GM18951 (cell line): ENCODE results near the gene TGDS.

Experiments used
- POLR2A ChIP-seq: IDR thresholded peaks from 4 replicates; pipeline ENCODE4 v1.6.1; 2011; ENCODE audit warnings: mild to moderate bottlenecking; ENCODE audit not compliant: insufficient read length, insufficient read depth; ENCODE audit errors: extremely low read depth
- in situ Hi-C: fragments of 300-500 bp; cut with MboI; formaldehyde crosslinking; loops from one replicate; pipeline ENCODE4 v1.12.0; 2022; ENCODE audit warnings: low sequenced_read_pairs, mixed read lengths, inconsistent platforms; ENCODE audit not compliant: unreplicated experiment

The TGDS gene

GRCh38 chr13:94588541-94588940 lies 7.4 kb downstream of the TGDS start:
- no peak for TF ChIP-seq POLR2A
- in situ Hi-C loops: no loop called here

GRCh38 chr13:94586371-94586770 lies 9.6 kb downstream of the TGDS start:
- TF ChIP-seq POLR2A: no peak
- in situ Hi-C loops: no loop called here

- no peak for TF ChIP-seq POLR2A
- in situ Hi-C loops: no loop called here
These were observed 10.3 kb downstream of the TGDS start for GRCh38 chr13:94585543-94586101.

- in situ Hi-C loops: no loop called here
- no peak for TF ChIP-seq POLR2A
These were observed 12.0 kb downstream of the TGDS start for GRCh38 chr13:94583926-94584325.

- in situ Hi-C loops: no loop called here
- TF ChIP-seq POLR2A: no peak
These were observed 16.9 kb downstream of the TGDS start for GRCh38 chr13:94579063-94579462.

- in situ Hi-C loops: no loop called here
- no peak for TF ChIP-seq POLR2A
These were observed 26.3 kb downstream of the TGDS start for GRCh38 chr13:94569615-94570014.

GRCh38 chr13:94568443-94568842 lies 27.5 kb downstream of the TGDS start:
- no peak for TF ChIP-seq POLR2A
- in situ Hi-C loops: no loop called here

GRCh38 chr13:94567581-94567980 lies 28.4 kb downstream of the TGDS start:
- no peak for TF ChIP-seq POLR2A
- in situ Hi-C loops: no loop called here

- in situ Hi-C loops: no loop called here
- no peak for TF ChIP-seq POLR2A
These were observed 34.8 kb downstream of the TGDS start for GRCh38 chr13:94561126-94561525.

GRCh38 chr13:94560116-94560515 lies 35.8 kb downstream of the TGDS start:
- TF ChIP-seq POLR2A: no peak
- in situ Hi-C loops: no loop called here

- in situ Hi-C loops: no loop called here
- TF ChIP-seq POLR2A: no peak
These were observed 36.6 kb downstream of the TGDS start for GRCh38 chr13:94559222-94559795.

- in situ Hi-C loops: no loop called here
- TF ChIP-seq POLR2A: no peak
These were observed 37.2 kb downstream of the TGDS start for GRCh38 chr13:94558716-94559115.

GRCh38 chr13:94557684-94558235 lies 38.2 kb downstream of the TGDS start:
- TF ChIP-seq POLR2A: no peak
- in situ Hi-C loops: no loop called here

- in situ Hi-C loops: no loop called here
- no peak for TF ChIP-seq POLR2A
These were observed 39.3 kb downstream of the TGDS start for GRCh38 chr13:94556621-94557020.

GRCh38 chr13:94556041-94556440 lies 39.9 kb downstream of the TGDS start:
- in situ Hi-C loops: no loop called here

GRCh38 chr13:94553766-94554165 lies 42.2 kb downstream of the TGDS start:
- in situ Hi-C loops: no loop called here
- no peak for TF ChIP-seq POLR2A

More at GRCh38 chr13:94556041-94556440, 39.9 kb downstream of the TGDS start:
- TF ChIP-seq POLR2A: no peak
